CD4-positive, alpha-beta memory T cell (primary cell): ENCODE results near the gene ACTA1. TPM values are rescaled to one million over a fixed set of nuclear protein-coding genes. Genes with fewer than 3 reads are reported as not detected.

Source experiments
- CTCF ChIA-PET: fragments of 350-600 bp; sonication (Branson Sonifier 250); formaldehyde crosslinking; loops from one replicate; lab custom pipeline; 2021; ENCODE audit warnings: inconsistent platforms; ENCODE audit not compliant: partially characterized antibody; lab: Charles Lee
- POLR2A ChIA-PET: fragments of 350-600 bp; sonication (Branson Sonifier 250); formaldehyde crosslinking; loops from one replicate; lab custom pipeline; 2021; ENCODE audit not compliant: partially characterized antibody; lab: Charles Lee
- DNase-seq, 5 donors: peaks; one replicate each; pipeline versions ENCODE4 v3.0.0 to v3.0.0-alpha.2; 2020 to 2022; ENCODE audit warnings: mixed read lengths in 1 of 5
- H3K27ac ChIP-seq: one replicate; pipeline ENCODE4 v1.7.0; 2013; ENCODE audit warnings: low read depth, low read length
- H3K27me3 ChIP-seq: 2 replicates; pipeline ENCODE4 v1.7.0; 2013; ENCODE audit warnings: mild to moderate bottlenecking, low read length, moderate library complexity; ENCODE audit not compliant: insufficient read depth
- H3K36me3 ChIP-seq: 2 replicates; pipeline ENCODE4 v1.7.0; 2013; ENCODE audit warnings: mild to moderate bottlenecking, low read length, moderate library complexity; ENCODE audit not compliant: insufficient read depth
- H3K4me1 ChIP-seq: 2 replicates; pipeline ENCODE4 v1.7.0; 2013; ENCODE audit warnings: mild to moderate bottlenecking, low read length, moderate library complexity; ENCODE audit not compliant: insufficient read depth
- H3K4me3 ChIP-seq, 2 donors: one replicate each; pipeline ENCODE4 v1.7.0; 2013; ENCODE audit warnings: low read length in 2 of 2, mild to moderate bottlenecking in 1 of 2
- H3K9me3 ChIP-seq, 2 donors: one replicate each; pipeline ENCODE4 v1.7.0; 2013; ENCODE audit warnings: low read length in 2 of 2, control low read depth in 1 of 2; ENCODE audit not compliant: control insufficient read depth in 1 of 2
- H3K27ac Mint-ChIP-seq, 7 donors: one replicate each; pipeline ENCODE4 v1.8.0; 2020 to 2021; ENCODE audit warnings: mixed read lengths in 7 of 7, mild to moderate bottlenecking in 6 of 7, inconsistent platforms in 3 of 7, moderate library complexity in 3 of 7
- H3K27me3 Mint-ChIP-seq, 2 donors: one replicate each; pipeline ENCODE4 v1.8.0; 2020 to 2021; ENCODE audit warnings: mixed read lengths in 2 of 2
- H3K36me3 Mint-ChIP-seq, 2 donors: one replicate each; pipeline ENCODE4 v1.8.0; 2020 to 2021; ENCODE audit warnings: mixed read lengths in 2 of 2, inconsistent platforms in 1 of 2, mild to moderate bottlenecking in 1 of 2
- H3K4me1 Mint-ChIP-seq, 4 donors: one replicate each; pipeline ENCODE4 v1.8.0; 2020 to 2021; ENCODE audit warnings: mixed read lengths in 4 of 4, mild to moderate bottlenecking in 1 of 4
- H3K4me3 Mint-ChIP-seq, 8 donors: one replicate each; pipeline ENCODE4 v1.8.0; 2020 to 2021; ENCODE audit warnings: mixed read lengths in 8 of 8, mild to moderate bottlenecking in 7 of 8, moderate library complexity in 6 of 8, inconsistent platforms in 3 of 8
- H3K9me3 Mint-ChIP-seq, 8 donors: one replicate each; pipeline ENCODE4 v1.8.0; 2020 to 2021; ENCODE audit warnings: mixed read lengths in 8 of 8, mild to moderate bottlenecking in 5 of 8, inconsistent platforms in 3 of 8, moderate library complexity in 1 of 8
- intact Hi-C: fragments of 100-400 bp; cut with micrococcal nuclease; formaldehyde crosslinking; loops from one replicate; pipeline ENCODE4 v1.15.1; 2023
- polyA plus RNA-seq, 2 donors: library from polyadenylated mRNA; unstranded; fragments of 300-500 nt; fragmentation: Illumina TruSeq; gene quantifications; one replicate each; pipeline ENCODE4 v1.2.3, GENCODE V29; 2021
- total RNA-seq, 2 experiments: library from RNA; stranded (reverse); gene quantifications; one replicate each; pipeline ENCODE4 v1.2.3, GENCODE V29; 2021

ACTA1 gene
- total and polyA plus RNA-seq, 4 experiments from 2014 or later, result 0.29 TPM; not detected in 3

- DNase-seq, result no peak
- no peaks in the 10 kb centered on the region for H3K9me3 ChIP-seq
- no peaks in the 10 kb centered on the region for H3K4me1 ChIP-seq
- H3K36me3 Mint-ChIP-seq, result peaks cover 60 to 67% of the 10 kb centered on the region in 2 donors
- H3K4me1 Mint-ChIP-seq, result peaks cover 0 to 5% (median 3%) of the 10 kb centered on the region in 4 donors
- ChIA-PET POLR2A (no interaction called here), CTCF (interaction anchor here (1.1 to 1.3 kb wide), 2 partner anchors 8 to 199 kb away, joined by 3 read pairs; no protein-coding TSS in a partner anchor)
- H3K27ac ChIP-seq, result no peak overlapping the region
- no peaks in the 10 kb centered on the region for H3K9me3 Mint-ChIP-seq
- H3K36me3 ChIP-seq, result peaks cover 16% of the 10 kb centered on the region
- intact Hi-C loops, result no loop called here
- H3K4me3 ChIP-seq, result no peak overlapping the region
- no peak overlapping the region for H3K27ac Mint-ChIP-seq
- H3K4me3 Mint-ChIP-seq, result no peak overlapping the region
- no peaks in the 10 kb centered on the region for H3K27me3 Mint-ChIP-seq
- no peaks in the 10 kb centered on the region for H3K27me3 ChIP-seq
Measured at GRCh38 chr1:229457436-229457835, 23.5 kb upstream of the ACTA1 start.

- H3K4me1 ChIP-seq, result no peaks in the 10 kb centered on the region
- no peaks in the 10 kb centered on the region for H3K9me3 ChIP-seq
- Mint-ChIP-seq H3K27ac (peak overlapping the region in 1 of 7 donors; percentile 7), H3K36me3 (peaks cover 48 to 61% of the 10 kb centered on the region in 2 donors), H3K27me3 (no peaks in the 10 kb centered on the region), H3K4me1 (peaks cover 0 to 5% (median 3%) of the 10 kb centered on the region in 4 donors), H3K4me3 (no peak overlapping the region), H3K9me3 (no peaks in the 10 kb centered on the region)
- H3K4me3 ChIP-seq, result no peak overlapping the region
- CTCF ChIA-PET, result no interaction called here
- no peaks in the 10 kb centered on the region for H3K27me3 ChIP-seq
- intact Hi-C loops, result no loop called here
- DNase-seq, result no peak
- H3K27ac ChIP-seq, result no peak overlapping the region
- POLR2A ChIA-PET, result no interaction called here
- peaks cover 19% of the 10 kb centered on the region for H3K36me3 ChIP-seq
Measured at GRCh38 chr1:229456016-229456415, 22.1 kb upstream of the ACTA1 start.

GRCh38 chr1:229454056-229454455 is 20.2 kb upstream of the ACTA1 start:
- H3K4me3 Mint-ChIP-seq, result no peak overlapping the region
- H3K9me3 ChIP-seq, result no peaks in the 10 kb centered on the region
- ChIA-PET POLR2A (no interaction called here), CTCF (interaction anchor here (1.2 to 1.5 kb wide), 3 partner anchors 28 to 199 kb away, joined by 3 to 7 read pairs (median 6); no protein-coding TSS in a partner anchor)
- peaks cover 0 to 5% (median 3%) of the 10 kb centered on the region in 4 donors for H3K4me1 Mint-ChIP-seq
- no peak overlapping the region for H3K27ac ChIP-seq
- no peak for DNase-seq
- H3K36me3 Mint-ChIP-seq, result peaks cover 36 to 53% of the 10 kb centered on the region in 2 donors
- no peak overlapping the region for H3K27ac Mint-ChIP-seq
- H3K4me3 ChIP-seq, result no peak overlapping the region
- H3K9me3 Mint-ChIP-seq, result no peaks in the 10 kb centered on the region
- intact Hi-C loops, result no loop called here
- no peaks in the 10 kb centered on the region for H3K27me3 Mint-ChIP-seq
- H3K27me3 ChIP-seq, result no peaks in the 10 kb centered on the region
- peaks cover 23% of the 10 kb centered on the region for H3K36me3 ChIP-seq
- no peaks in the 10 kb centered on the region for H3K4me1 ChIP-seq

GRCh38 chr1:229452956-229453801 is 19.3 kb upstream of the ACTA1 start:
- Histone ChIP-seq H3K9me3 (no peaks in the 10 kb centered on the region), H3K36me3 (peaks cover 26% of the 10 kb centered on the region), H3K27ac (no peak overlapping the region), H3K27me3 (no peaks in the 10 kb centered on the region), H3K4me3 (no peak overlapping the region), H3K4me1 (no peaks in the 10 kb centered on the region)
- no peak for DNase-seq
- peaks cover 0 to 5% (median 3%) of the 10 kb centered on the region in 4 donors for H3K4me1 Mint-ChIP-seq
- intact Hi-C loops, result loop anchor here (1.0 kb wide), 1 partner anchor 195 kb away; no protein-coding TSS in a partner anchor
- ChIA-PET CTCF (interaction anchor here (1.0 to 2.5 kb wide), 5 partner anchors 11 to 198 kb away, joined by 4 to 9 read pairs (median 7); no protein-coding TSS in a partner anchor), POLR2A (no interaction called here)
- no peak overlapping the region for H3K4me3 Mint-ChIP-seq
- H3K27me3 Mint-ChIP-seq, result no peaks in the 10 kb centered on the region
- peaks cover 41 to 59% of the 10 kb centered on the region in 2 donors for H3K36me3 Mint-ChIP-seq
- no peak overlapping the region for H3K27ac Mint-ChIP-seq
- no peaks in the 10 kb centered on the region for H3K9me3 Mint-ChIP-seq

- Histone ChIP-seq H3K9me3 (no peaks in the 10 kb centered on the region), H3K36me3 (peaks cover 38% of the 10 kb centered on the region), H3K4me3 (no peak overlapping the region), H3K27ac (no peak overlapping the region), H3K27me3 (no peaks in the 10 kb centered on the region), H3K4me1 (no peaks in the 10 kb centered on the region)
- intact Hi-C loops, result no loop called here
- DNase-seq, result no peak
- Mint-ChIP-seq H3K36me3 (peaks cover 39 to 62% of the 10 kb centered on the region in 2 donors), H3K9me3 (no peaks in the 10 kb centered on the region), H3K27ac (no peak overlapping the region), H3K4me1 (no peaks in the 10 kb centered on the region), H3K27me3 (no peaks in the 10 kb centered on the region), H3K4me3 (no peak overlapping the region)
- ChIA-PET CTCF (interaction anchor here (0.9 kb wide), 1 partner anchor 8 kb away, joined by 3 read pairs; no protein-coding TSS in a partner anchor), POLR2A (no interaction called here)
Measured at GRCh38 chr1:229448845-229449244, 15.0 kb upstream of the ACTA1 start.

GRCh38 chr1:229448354-229448753 is 14.5 kb upstream of the ACTA1 start:
- no peaks in the 10 kb centered on the region for H3K4me1 Mint-ChIP-seq
- Histone ChIP-seq H3K9me3 (no peaks in the 10 kb centered on the region), H3K27me3 (no peaks in the 10 kb centered on the region), H3K4me3 (no peak overlapping the region), H3K36me3 (peaks cover 38% of the 10 kb centered on the region), H3K4me1 (no peaks in the 10 kb centered on the region), H3K27ac (no peak overlapping the region)
- H3K27ac Mint-ChIP-seq, result no peak overlapping the region
- H3K36me3 Mint-ChIP-seq, result peaks cover 38 to 63% of the 10 kb centered on the region in 2 donors
- intact Hi-C loops, result no loop called here
- no peak for DNase-seq
- H3K9me3 Mint-ChIP-seq, result no peaks in the 10 kb centered on the region
- POLR2A ChIA-PET, result no interaction called here
- no peak overlapping the region for H3K4me3 Mint-ChIP-seq
- H3K27me3 Mint-ChIP-seq, result no peaks in the 10 kb centered on the region
- CTCF ChIA-PET, result interaction anchor here (0.9 kb wide), 1 partner anchor 9 kb away, joined by 3 read pairs; no protein-coding TSS in a partner anchor

- no peak overlapping the region for H3K4me3 Mint-ChIP-seq
- DNase-seq, result no peak
- H3K9me3 Mint-ChIP-seq, result no peaks in the 10 kb centered on the region
- H3K9me3 ChIP-seq, result no peaks in the 10 kb centered on the region
- intact Hi-C loops, result no loop called here
- no peaks in the 10 kb centered on the region for H3K27me3 Mint-ChIP-seq
- H3K36me3 Mint-ChIP-seq, result peaks cover 36 to 62% of the 10 kb centered on the region in 2 donors
- H3K36me3 ChIP-seq, result peaks cover 38% of the 10 kb centered on the region
- ChIA-PET POLR2A (no interaction called here), CTCF (no interaction called here)
- H3K27me3 ChIP-seq, result no peaks in the 10 kb centered on the region
- no peak overlapping the region for H3K4me3 ChIP-seq
- no peaks in the 10 kb centered on the region for H3K4me1 Mint-ChIP-seq
- no peak overlapping the region for H3K27ac Mint-ChIP-seq
- H3K27ac ChIP-seq, result no peak overlapping the region
- no peaks in the 10 kb centered on the region for H3K4me1 ChIP-seq
Measured at GRCh38 chr1:229447809-229448252, 13.9 kb upstream of the ACTA1 start.
